Dermis blood vessel endothelial cell (primary cell): ENCODE results near the gene RBM33. TPM values are rescaled to one million over a fixed set of nuclear protein-coding genes. Genes with fewer than 3 reads are reported as not detected.
A peak's percentile ranks its signal among the peaks of the same experiment; 100 is the strongest.
"Not testable (repeated sequence)": the region's sequence is repeated elsewhere in the genome, so short reads cannot be mapped to it uniquely, and the experiment has no call there.

Source experiments
- DNase-seq: peaks from one replicate; pipeline ENCODE4 v3.0.0; 2010
- total RNA-seq: library from RNA; depleted of rRNA; stranded (reverse); fragments of >200 nt; gene quantifications from 2 replicates; pipeline ENCODE4 v1.2.3, GENCODE V29; 2014

Gene RBM33
- total RNA-seq, 1 donor from 2014 or later = 23.1 TPM

DNA sequence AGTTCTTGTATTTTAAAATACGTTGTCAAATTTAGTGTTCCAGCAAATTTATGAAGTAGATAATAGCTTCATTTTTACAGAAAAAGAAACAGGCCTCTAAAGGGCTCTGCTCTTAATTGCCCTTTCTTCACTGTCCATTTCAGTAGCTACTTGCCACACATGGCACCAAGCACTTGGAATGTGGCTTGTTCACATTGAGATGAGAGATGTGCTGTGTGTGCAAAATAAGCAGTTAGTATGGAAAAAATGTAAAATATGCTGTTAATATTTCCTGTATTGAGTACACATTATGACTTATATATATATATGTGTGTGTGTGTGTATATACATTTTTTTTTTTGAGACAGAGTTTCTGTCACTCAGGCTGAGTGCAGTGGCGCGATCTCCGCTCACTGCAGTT is 19.5 kb downstream of the RBM33 start:
- DNase-seq = no peak

DNA sequence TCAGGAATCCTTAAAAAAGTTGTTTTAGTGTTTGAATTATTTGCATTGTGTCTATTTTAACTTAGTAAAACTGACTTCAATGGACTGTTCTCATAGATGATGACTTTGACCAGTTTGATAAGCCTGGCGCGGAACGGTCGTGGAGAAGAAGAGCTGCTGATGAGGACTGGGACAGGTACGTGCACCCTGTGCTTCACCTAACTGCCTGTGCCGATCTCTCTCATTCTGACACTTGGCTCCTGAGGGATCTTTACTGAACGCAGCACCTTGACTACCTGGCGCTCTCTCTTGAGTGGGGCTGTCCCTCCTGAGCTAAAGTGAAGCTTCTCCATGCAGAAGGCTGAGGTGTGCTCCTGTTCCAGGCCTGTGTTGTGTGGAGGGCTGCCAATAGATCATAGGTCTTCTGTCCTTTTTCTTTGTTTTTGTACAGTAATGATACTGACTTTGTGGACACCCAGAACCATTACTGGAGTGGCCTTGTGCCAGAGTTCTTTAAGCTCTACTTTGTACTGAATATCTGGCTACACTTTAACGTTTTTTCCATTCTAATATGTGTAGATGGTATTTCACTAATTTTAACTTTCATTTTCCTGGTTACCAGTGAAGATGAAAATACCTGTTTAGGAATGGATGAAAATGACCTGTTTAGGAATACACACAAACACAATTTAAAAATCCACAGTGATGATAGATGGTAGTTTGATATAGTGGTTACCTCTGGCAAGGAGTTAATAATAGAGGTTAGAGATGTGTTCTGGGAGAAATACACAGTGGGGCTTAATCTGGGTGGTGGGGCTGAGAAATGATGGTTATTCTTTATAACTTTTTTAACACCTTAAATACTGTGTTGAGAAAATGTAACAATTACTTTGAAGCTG is 20.9 kb downstream of the RBM33 start:
- DNase-seq = no peak

DNA sequence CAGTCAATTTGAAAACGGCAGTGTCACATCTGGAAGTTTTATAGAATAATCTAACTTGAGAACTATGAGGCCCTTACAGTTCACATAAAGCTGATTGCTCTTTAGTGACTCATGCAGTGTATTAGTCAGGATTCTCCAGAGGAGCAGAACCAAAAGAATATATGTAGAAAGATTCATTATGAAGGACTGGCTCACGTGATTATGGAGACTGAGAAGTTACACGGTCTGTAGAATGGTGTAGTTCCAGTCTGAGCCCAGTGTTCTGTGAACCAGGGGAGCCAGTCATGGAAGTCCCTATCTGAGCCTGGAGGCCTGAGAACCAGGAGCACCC is 21.5 kb downstream of the RBM33 start:
- DNase-seq = peak; percentile 81

- DNase-seq = no peak
Measured at GRCh38 chr7:155667241-155667829, 22.9 kb downstream of the RBM33 start.

DNA sequence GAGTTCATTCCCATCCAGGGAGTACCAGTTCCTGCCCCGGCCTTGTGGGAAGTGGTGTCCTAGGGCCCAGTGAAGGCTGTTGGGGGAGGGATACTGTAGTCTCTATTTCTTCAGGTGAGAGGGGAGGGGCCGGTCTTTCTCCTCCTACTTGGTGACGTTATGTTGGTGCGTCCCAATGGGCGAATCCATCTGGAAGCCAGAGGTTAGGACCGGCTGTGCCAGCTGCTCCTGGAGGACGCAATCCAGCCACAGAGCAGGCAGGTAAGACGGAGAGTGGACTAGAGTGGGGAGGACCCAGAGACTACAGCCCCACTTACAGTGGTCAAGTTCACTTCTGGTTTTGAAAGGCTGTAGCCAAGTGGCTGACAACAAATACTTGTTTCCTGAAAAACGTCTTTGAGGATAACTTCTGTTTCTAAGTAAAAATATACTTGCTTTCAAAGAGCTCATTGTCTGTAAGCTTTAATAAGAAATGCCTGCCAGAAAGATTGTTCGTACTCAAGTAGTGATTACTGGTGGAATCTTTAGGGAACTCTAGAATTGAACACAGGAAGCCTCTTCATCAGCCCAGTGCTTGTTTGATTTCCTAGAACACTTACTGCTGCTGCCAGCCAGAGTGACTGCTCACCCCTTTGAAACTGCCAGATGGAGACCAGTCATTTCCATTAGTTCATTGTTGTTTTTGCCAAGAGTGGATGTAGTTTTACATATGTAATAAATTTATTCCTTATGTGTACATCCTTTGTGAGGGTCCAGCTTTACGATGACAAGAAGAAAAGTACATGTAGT is 25.4 kb downstream of the RBM33 start:
- peak; percentile 87 for DNase-seq

- peak; percentile 51 for DNase-seq
Measured at GRCh38 chr7:155670521-155670920, 26.1 kb downstream of the RBM33 start.

- DNase-seq = peak; percentile 42
Measured at GRCh38 chr7:155674556-155674955, 30.1 kb downstream of the RBM33 start.

GRCh38 chr7:155676052-155676451 is 31.6 kb downstream of the RBM33 start:
- no peak for DNase-seq

DNA sequence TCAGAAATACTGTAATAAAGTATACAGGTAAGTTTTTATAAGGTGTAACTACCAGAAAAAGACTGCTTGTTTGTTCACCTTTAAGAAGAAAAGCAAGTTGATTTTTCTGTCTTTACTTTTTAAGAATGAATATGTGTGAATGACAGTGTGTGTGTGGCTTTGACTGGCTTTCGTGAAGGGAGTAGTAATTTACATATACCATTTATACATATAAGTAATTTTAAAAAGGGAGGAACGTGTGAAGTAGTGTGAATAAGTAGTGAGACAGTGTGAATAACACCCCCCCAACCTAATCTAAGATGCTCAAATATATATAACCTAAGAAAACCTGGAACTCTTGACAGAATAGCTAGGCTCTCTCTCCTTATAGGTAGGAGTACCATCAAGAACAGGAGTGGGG is 33.2 kb downstream of the RBM33 start:
- no peak for DNase-seq

GRCh38 chr7:155680124-155680523 is 35.7 kb downstream of the RBM33 start:
- DNase-seq = no peak

GRCh38 chr7:155680864-155681263 is 36.4 kb downstream of the RBM33 start:
- DNase-seq = no peak

DNA sequence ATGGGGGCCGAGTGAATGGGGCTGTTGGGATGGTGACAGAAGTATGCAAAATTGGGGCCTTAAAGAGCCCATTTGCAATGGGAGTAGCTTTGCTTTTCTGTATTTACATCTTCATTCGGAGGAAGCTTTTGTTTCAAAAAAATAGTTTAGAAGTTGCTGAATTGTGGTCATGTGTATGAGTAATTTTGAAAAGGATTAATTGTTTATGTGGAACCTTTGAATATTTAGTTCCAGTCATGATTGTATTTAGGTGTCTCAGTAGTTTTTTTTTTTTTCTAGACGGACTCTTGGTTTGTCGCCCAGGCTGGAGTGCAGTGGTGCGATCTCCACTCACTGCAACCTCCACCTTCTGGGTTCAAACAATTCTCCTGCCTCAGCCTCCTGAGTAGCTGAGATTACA is 37.2 kb downstream of the RBM33 start:
- no peak for DNase-seq

DNA sequence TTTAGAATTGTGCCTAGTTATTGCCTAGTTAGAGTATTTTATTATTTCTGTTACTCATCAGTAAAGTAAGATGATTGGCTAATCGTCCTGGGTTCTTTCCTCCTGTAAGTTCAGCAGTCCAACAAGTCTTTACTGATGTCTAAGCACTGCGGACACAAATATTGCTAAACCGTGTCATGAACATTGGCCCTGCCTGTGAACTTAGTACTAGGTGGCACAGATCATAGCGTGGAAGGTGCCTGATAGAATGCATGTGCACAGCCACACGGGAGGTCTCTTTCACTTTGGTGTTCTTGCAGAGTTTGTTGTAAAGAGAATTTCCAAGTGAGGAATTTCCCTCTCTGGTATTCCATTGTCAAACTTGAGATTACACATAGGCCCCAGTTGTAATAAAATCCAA is 38.0 kb downstream of the RBM33 start:
- DNase-seq = no peak

DNA sequence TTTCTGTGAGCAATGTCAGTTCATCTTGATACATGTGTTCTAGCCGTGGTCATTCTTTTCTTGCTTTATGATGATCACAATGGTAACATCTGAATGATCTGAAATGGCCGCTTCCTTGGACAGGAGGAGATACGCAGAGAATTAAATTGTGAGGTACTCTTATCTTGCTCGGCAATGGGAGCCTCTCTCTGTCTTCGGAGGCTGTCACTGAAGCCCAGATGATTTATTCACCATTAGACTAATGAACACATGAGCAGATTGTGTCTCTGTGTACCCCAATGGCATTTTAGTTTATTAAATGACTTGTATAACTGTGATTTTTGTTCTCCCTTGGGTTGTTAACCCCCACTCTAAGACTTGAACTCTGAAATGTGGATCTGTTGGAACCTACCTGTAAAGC is 38.6 kb downstream of the RBM33 start:
- no peak for DNase-seq

GRCh38 chr7:155683714-155684113 is 39.3 kb downstream of the RBM33 start:
- DNase-seq = no peak

- no peak for DNase-seq
Measured at GRCh38 chr7:155684543-155684942, 40.1 kb downstream of the RBM33 start.

DNA sequence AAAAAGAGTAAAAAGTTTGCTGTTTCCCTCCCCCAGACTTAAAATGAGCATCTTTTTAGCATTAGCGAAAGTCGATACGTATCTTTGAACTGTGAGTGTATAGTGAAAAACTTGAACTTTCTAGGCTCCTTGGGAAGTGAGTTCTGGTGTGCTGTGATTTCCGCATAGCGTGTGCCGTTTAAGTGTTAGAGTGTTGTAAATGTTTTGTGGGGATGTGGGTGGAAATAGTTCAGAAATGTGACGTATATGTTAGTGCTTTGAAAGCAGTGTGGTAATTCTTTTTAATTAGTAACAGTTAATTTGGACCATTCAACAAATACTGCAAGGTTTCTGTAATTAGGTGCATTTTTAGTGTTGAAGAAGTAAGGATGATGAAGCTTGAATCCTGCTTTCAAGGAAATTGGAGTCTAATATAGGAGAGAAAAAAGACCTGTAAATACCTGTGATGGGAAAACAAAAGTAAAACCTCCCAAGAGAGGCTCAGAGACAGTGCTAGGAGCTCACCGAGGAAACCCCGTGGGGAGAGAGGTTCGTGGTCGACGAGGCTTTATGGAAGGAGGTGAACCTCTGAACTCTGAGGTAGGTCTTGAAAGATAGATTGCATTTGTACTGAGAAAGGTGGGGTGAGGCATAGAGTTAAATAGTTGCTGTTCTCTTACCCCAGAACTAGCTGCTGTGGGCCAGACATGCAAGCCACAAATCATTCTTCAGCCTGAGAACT is 40.8 kb downstream of the RBM33 start:
- no peak for DNase-seq

- no peak for DNase-seq
Measured at GRCh38 chr7:155685791-155686160, 41.3 kb downstream of the RBM33 start.

DNA sequence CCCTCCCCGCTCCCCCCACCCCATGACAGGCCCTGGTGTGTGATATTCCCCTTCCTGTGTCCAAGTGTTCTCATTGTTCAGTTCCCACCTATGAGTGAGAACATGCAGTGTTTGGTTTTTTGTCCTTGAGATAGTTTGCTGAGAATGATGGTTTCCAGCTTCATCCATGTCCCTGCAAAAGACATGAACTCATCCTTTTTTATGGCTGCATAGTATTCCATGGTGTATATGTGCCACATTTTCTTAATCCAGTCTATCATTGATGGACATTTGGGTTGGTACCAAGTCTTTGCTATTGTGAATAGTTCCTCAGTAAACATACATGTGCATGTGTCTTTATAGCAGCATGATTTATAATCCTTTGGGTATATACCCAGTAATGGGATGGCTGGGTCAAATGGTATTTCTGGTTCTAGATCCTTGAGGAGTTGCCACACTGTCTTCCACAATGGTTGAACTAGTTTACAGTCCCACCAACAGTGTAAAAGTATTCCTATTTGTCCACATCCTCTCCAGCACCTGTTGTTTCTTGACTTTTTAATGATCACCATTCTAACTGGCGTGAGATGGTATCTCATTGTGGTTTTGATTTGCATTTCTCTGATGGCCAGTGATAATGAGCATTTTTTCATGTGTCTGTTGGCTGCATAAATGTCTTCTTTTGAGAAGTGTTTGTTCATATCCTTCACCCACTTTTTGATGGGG is 42.3 kb downstream of the RBM33 start:
- not testable (repeated sequence) for DNase-seq

DNA sequence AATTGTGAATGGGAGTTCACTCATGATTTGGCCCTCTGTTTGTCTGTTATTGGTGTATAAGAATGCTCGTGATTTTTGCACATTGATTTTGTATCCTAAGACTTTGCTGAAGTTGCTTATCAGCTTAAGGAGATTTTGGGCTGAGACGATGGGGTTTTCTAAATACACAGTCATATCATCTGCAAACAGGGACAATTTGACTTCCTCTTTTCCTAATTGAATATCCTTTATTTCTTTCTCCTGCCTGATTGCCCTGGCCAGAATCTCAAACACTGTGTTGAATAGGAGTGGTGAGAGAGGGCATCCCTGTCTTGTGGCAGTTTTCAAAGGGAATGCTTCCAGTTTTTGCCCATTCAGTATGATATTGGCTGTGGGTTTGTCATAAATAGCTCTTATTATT is 43.8 kb downstream of the RBM33 start:
- DNase-seq = not testable (repeated sequence)

GRCh38 chr7:155690655-155691054 is 46.2 kb downstream of the RBM33 start:
- DNase-seq = not testable (repeated sequence)

DNA sequence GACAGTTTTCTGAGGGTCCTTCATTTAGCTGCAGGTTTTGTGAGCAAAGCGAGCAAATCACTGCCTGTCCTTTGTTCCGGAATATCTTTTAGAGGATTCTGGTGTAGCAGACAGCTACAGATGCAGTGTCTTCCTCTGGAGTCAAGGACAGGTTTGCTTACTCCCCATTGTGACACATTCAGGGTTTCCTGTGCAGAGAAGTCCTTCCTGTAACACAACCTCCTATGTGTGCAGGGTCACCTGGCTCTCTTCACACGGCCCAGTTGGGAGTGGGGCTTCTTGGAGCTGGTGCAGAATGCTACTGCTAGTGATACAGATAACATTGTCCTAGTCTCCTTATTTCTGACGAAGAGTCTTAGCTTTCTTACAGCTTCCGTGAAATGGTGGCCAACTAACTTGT is 47.9 kb downstream of the RBM33 start:
- peak; percentile 56 for DNase-seq
